Measurements from ENCODE around the gene PMM2.
"Not testable (repeated sequence)": the region's sequence is repeated elsewhere in the genome, so short reads cannot be mapped to it uniquely, and the experiment has no call there.

Gene PMM2

GRCh38 chr16:8781797-8782196, 15.8 kb upstream of the PMM2 start:
- DNase-seq, result no peak

- no peak for DNase-seq
These were observed 15.0 kb upstream of the PMM2 start for GRCh38 chr16:8782673-8783072.

GRCh38 chr16:8785408-8785807, 12.2 kb upstream of the PMM2 start:
- DNase-seq, result no peak

- DNase-seq, result not testable (repeated sequence)
These were observed 11.3 kb upstream of the PMM2 start for GRCh38 chr16:8786316-8786715.

- no peak for DNase-seq
These were observed 9.0 kb upstream of the PMM2 start for GRCh38 chr16:8788578-8789172.

- DNase-seq, result no peak
These were observed 2.5 kb upstream of the PMM2 start for GRCh38 chr16:8795091-8795490.

- DNase-seq, result peak in 1 of 58 donors; percentile 3
These were observed 1.8 kb upstream of the PMM2 start for GRCh38 chr16:8795818-8796217.

GRCh38 chr16:8796469-8797363, 923 bp upstream of the PMM2 start:
- peak in 1 of 58 donors; percentile 31 for DNase-seq

- DNase-seq, result no peak
These were observed 512 bp downstream of the PMM2 start for GRCh38 chr16:8798174-8798527.

GRCh38 chr16:8798535-8799157, 1.0 kb downstream of the PMM2 start:
- DNase-seq, result no peak

- no peak for DNase-seq
These were observed 4.1 kb downstream of the PMM2 start for GRCh38 chr16:8801701-8802100.

- DNase-seq, result not testable (repeated sequence)
These were observed 6.1 kb downstream of the PMM2 start for GRCh38 chr16:8803733-8804132.

GRCh38 chr16:8804313-8804712, 6.7 kb downstream of the PMM2 start:
- DNase-seq, result no peak

GRCh38 chr16:8806272-8806983, 8.8 kb downstream of the PMM2 start:
- no peak for DNase-seq

- no peak for DNase-seq
These were observed 9.6 kb downstream of the PMM2 start for GRCh38 chr16:8807189-8807588.

GRCh38 chr16:8808009-8808408, 10.4 kb downstream of the PMM2 start:
- DNase-seq, result no peak

- no peak for DNase-seq
These were observed 11.1 kb downstream of the PMM2 start for GRCh38 chr16:8808613-8809353.

- DNase-seq, result peak in 1 of 58 donors; percentile 23
These were observed 14.7 kb downstream of the PMM2 start for GRCh38 chr16:8812162-8812843.

- DNase-seq, result no peak
These were observed 16.6 kb downstream of the PMM2 start for GRCh38 chr16:8814095-8814806.

Measured in anterior cingulate cortex (tissue), 58 donors.